ENCODE measurements around the gene KLHL30. TPM values are rescaled to one million over a fixed set of nuclear protein-coding genes. Genes with fewer than 3 reads are reported as not detected.

KLHL30 gene
- total RNA-seq, 2 donors from 2014 or later = 0.07 to 0.13 TPM

GRCh38 chr2:238098901-238099713, 39.4 kb upstream of the KLHL30 start:
- peak; percentile 18 for DNase-seq
- H3K4me1 ChIP-seq = no peaks in the 10 kb centered on the region
- no peaks in the 10 kb centered on the region for H3K36me3 ChIP-seq
- H3K9me3 ChIP-seq = no peaks in the 10 kb centered on the region
- peak overlapping the region; percentile 69 for H3K27ac ChIP-seq
- peak overlapping the region; percentile 30 to 63 for H3K9ac ChIP-seq (ENCODE audit: low read depth in 2 of 2, low read length in 2 of 2)
- no peak overlapping the region for H3K4me3 ChIP-seq
- intact Hi-C loops (cut with DNase I) = no loop called here
- H3K27me3 ChIP-seq = no peaks in the 10 kb centered on the region
- no peak for TF ChIP-seq CTCF (IDR thresholded peaks at IDR 0.05)

GRCh38 chr2:238099714-238100048, 38.8 kb upstream of the KLHL30 start:
- DNase-seq = peak; percentile 17
- no peaks in the 10 kb centered on the region for H3K36me3 ChIP-seq

GRCh38 chr2:238100049-238100820, 38.2 kb upstream of the KLHL30 start, which contains the start of gene ESPNL:
TSS of gene ESPNL (plus strand) at chr2:238100340. CDS start at chr2:238100420, 80 bp downstream.
- H3K9me3 ChIP-seq = no peaks in the 10 kb centered on the region
- H3K36me3 ChIP-seq = no peaks in the 10 kb centered on the region
- H3K27me3 ChIP-seq = no peaks in the 10 kb centered on the region
- H3K4me3 ChIP-seq = no peak within 1 kb of the TSS
- no peak for DNase-seq
- H3K4me1 ChIP-seq = no peaks in the 10 kb centered on the region
- no peak within 1 kb of the TSS for H3K27ac ChIP-seq
- TF ChIP-seq CTCF (IDR thresholded peaks at IDR 0.05) = no peak
- H3K9ac ChIP-seq (ENCODE audit: low read depth in 2 of 2, low read length in 2 of 2) = no peak within 1 kb of the TSS
- intact Hi-C loops (cut with DNase I) = no loop called here

More at GRCh38 chr2:238099714-238100048, 38.8 kb upstream of the KLHL30 start:
- intact Hi-C loops (cut with DNase I) = no loop called here
- Histone ChIP-seq H3K9ac (ENCODE audit: low read depth in 2 of 2, low read length in 2 of 2) (no peak overlapping the region), H3K4me1 (no peaks in the 10 kb centered on the region), H3K27me3 (no peaks in the 10 kb centered on the region), H3K9me3 (no peaks in the 10 kb centered on the region), H3K27ac (no peak overlapping the region), H3K4me3 (no peak overlapping the region)
- no peak for TF ChIP-seq CTCF (IDR thresholded peaks at IDR 0.05)

- H3K4me3 ChIP-seq = no peak overlapping the region
- TF ChIP-seq CTCF (IDR thresholded peaks at IDR 0.05) = no peak
- H3K9me3 ChIP-seq = no peaks in the 10 kb centered on the region
- H3K36me3 ChIP-seq = no peaks in the 10 kb centered on the region
- intact Hi-C loops (cut with DNase I) = no loop called here
- no peaks in the 10 kb centered on the region for H3K4me1 ChIP-seq
- H3K27ac ChIP-seq = no peak overlapping the region
- no peak overlapping the region for H3K9ac ChIP-seq (ENCODE audit: low read depth in 2 of 2, low read length in 2 of 2)
- H3K27me3 ChIP-seq = no peaks in the 10 kb centered on the region
- no peak for DNase-seq
Observed at GRCh38 chr2:238100821-238101771, 37.4 kb upstream of the KLHL30 start.

Data from colonic mucosa (tissue), 4 donors.